Activated B cell treated with CpG ODN at 0.5 μM for 24 hours (primary cell): ENCODE measurements around the gene SMCO1. TPM values are rescaled to one million over a fixed set of nuclear protein-coding genes. Genes with fewer than 3 reads are reported as not detected.
A peak's percentile ranks its signal among the peaks of the same experiment; 100 is the strongest.
"Not testable (repeated sequence)": the region's sequence is repeated elsewhere in the genome, so short reads cannot be mapped to it uniquely, and the experiment has no call there.

ENCODE experiments used
- ATAC-seq: fragments of 200-7000 bp; cut with Tn5 transposase; one replicate; pipeline ENCODE4 v1.10.0; 2021; ENCODE audit warnings: low read depth, mild to moderate bottlenecking, moderate library complexity
- CTCF ChIA-PET: fragments of 350-600 bp; sonication (Branson Sonifier 250); formaldehyde crosslinking; loops from one replicate; lab custom pipeline; 2021; ENCODE audit warnings: antibody characterized with exemption; lab: Charles Lee
- POLR2A ChIA-PET: fragments of 350-600 bp; sonication (Branson Sonifier 250); formaldehyde crosslinking; loops from one replicate; lab custom pipeline; 2021; ENCODE audit warnings: antibody characterized with exemption; lab: Charles Lee
- DNase-seq: peaks from one replicate; pipeline ENCODE4 v3.0.0; 2022
- H3K27ac Mint-ChIP-seq: one replicate; pipeline ENCODE4 v1.8.0; 2020; ENCODE audit warnings: mixed read lengths
- H3K27me3 Mint-ChIP-seq: one replicate; pipeline ENCODE4 v1.8.0; 2021; ENCODE audit warnings: mixed read lengths
- H3K36me3 Mint-ChIP-seq: one replicate; pipeline ENCODE4 v1.8.0; 2021; ENCODE audit warnings: low read depth, mixed read lengths
- H3K4me1 Mint-ChIP-seq: one replicate; pipeline ENCODE4 v1.8.0; 2021; ENCODE audit warnings: mixed read lengths
- H3K4me3 Mint-ChIP-seq: one replicate; pipeline ENCODE4 v1.8.0; 2020; ENCODE audit warnings: mild to moderate bottlenecking, mixed read lengths
- H3K9me3 Mint-ChIP-seq: one replicate; pipeline ENCODE4 v1.8.0; 2020; ENCODE audit warnings: mixed read lengths
- CTCF ChIP-seq: fragments of 200-600 bp; IDR thresholded peaks from one replicate; pipeline ENCODE4 v1.8.0; 2022; ENCODE audit warnings: antibody characterized with exemption, mild to moderate bottlenecking
- intact Hi-C: fragments of 100-400 bp; cut with micrococcal nuclease; formaldehyde crosslinking; loops from one replicate; pipeline ENCODE4 v1.15.1; 2024
- total RNA-seq: library from RNA; stranded (reverse); gene quantifications from 2 replicates; pipeline ENCODE4 v1.2.3, GENCODE V29; 2022

SMCO1 gene
- total RNA-seq, 1 donor from 2014 or later: not detected

- H3K27ac Mint-ChIP-seq: peak overlapping the region; percentile 61
- no peak for TF ChIP-seq CTCF
- intact Hi-C loops: loop anchor here (5.0 kb wide), 2 partner anchors 128 to 363 kb away; partner anchors contain the start of gene SENP5
Observed at GRCh38 chr3:196504556-196504955, 10.6 kb downstream of the SMCO1 start.

GRCh38 chr3:196504077-196504398, 11.1 kb downstream of the SMCO1 start:
- H3K9me3 Mint-ChIP-seq: peaks cover 13% of the 10 kb centered on the region
- ATAC-seq, H3K27me3 Mint-ChIP-seq, DNase-seq: not testable (repeated sequence)
- H3K4me1 Mint-ChIP-seq: peaks cover 31% of the 10 kb centered on the region
- peak overlapping the region; percentile 90 for H3K27ac Mint-ChIP-seq
- peaks cover 20% of the 10 kb centered on the region for H3K36me3 Mint-ChIP-seq
- peak overlapping the region; percentile 98 for H3K4me3 Mint-ChIP-seq
- intact Hi-C loops: loop anchor here (5.0 kb wide), 2 partner anchors 128 to 363 kb away; partner anchors contain the start of gene SENP5
- ChIA-PET CTCF (interaction anchor here (1.0 to 2.9 kb wide), 2 partner anchors 19 to 25 kb away, joined by 4 to 11 read pairs; no protein-coding TSS in a partner anchor), POLR2A (interaction anchor here (0.5 to 2.5 kb wide), 7 partner anchors 25 to 216 kb away, joined by 3 to 14 read pairs (median 5); partner anchors contain the start of genes FBXO45, PCYT1A, UBXN7 and WDR53)

More at GRCh38 chr3:196504556-196504955, 10.6 kb downstream of the SMCO1 start:
- H3K4me1 Mint-ChIP-seq: peaks cover 26% of the 10 kb centered on the region
- no peaks in the 10 kb centered on the region for H3K27me3 Mint-ChIP-seq
- CTCF ChIA-PET: interaction anchor here (2.9 kb wide), 1 partner anchor 24 kb away, joined by 11 read pairs; no protein-coding TSS in a partner anchor
- no peak for ATAC-seq
- H3K4me3 Mint-ChIP-seq: peak overlapping the region; percentile 98
- POLR2A ChIA-PET: interaction anchor here (0.6 to 2.5 kb wide), 3 partner anchors 24 to 206 kb away, joined by 5 to 14 read pairs (median 13); partner anchors contain the start of genes FBXO45 and WDR53
- no peak for DNase-seq
- H3K36me3 Mint-ChIP-seq: peaks cover 16% of the 10 kb centered on the region
- H3K9me3 Mint-ChIP-seq: peaks cover 13% of the 10 kb centered on the region

GRCh38 chr3:196503196-196504076, 11.7 kb downstream of the SMCO1 start, which contains the start of gene RNF168:
TSS of gene RNF168 (minus strand) at chr3:196503768. CDS start at chr3:196503173, 595 bp downstream.
- DNase-seq (peak; percentile 86), ATAC-seq (peak; percentile 85)
- H3K27ac Mint-ChIP-seq: peak within 1 kb of the TSS; percentile 90
- H3K4me3 Mint-ChIP-seq: peak within 1 kb of the TSS; percentile 98
- peaks cover 35% of the 10 kb centered on the region for H3K4me1 Mint-ChIP-seq
- H3K27me3 Mint-ChIP-seq: no peaks in the 10 kb centered on the region
- TF ChIP-seq CTCF: no peak
- peaks cover 13% of the 10 kb centered on the region for H3K9me3 Mint-ChIP-seq
- ChIA-PET POLR2A (interaction anchor here (0.5 to 2.5 kb wide), 9 partner anchors 25 to 216 kb away, joined by 3 to 14 read pairs (median 5); partner anchors contain the start of genes DYNLT2B, FBXO45, PCYT1A and UBXN7), CTCF (interaction anchor here (1.0 to 2.9 kb wide), 2 partner anchors 19 to 25 kb away, joined by 4 to 11 read pairs; no protein-coding TSS in a partner anchor)
- intact Hi-C loops: loop anchor here (1.0 to 5.0 kb wide), 10 partner anchors 25 to 364 kb away; partner anchors contain the start of genes CEP19, DYNLT2B, FBXO45 and PIGX
- peaks cover 23% of the 10 kb centered on the region for H3K36me3 Mint-ChIP-seq

- Mint-ChIP-seq H3K27ac (peak overlapping the region; percentile 90), H3K9me3 (peaks cover 13% of the 10 kb centered on the region), H3K27me3 (no peaks in the 10 kb centered on the region), H3K36me3 (peaks cover 27% of the 10 kb centered on the region), H3K4me3 (peak overlapping the region; percentile 98), H3K4me1 (peaks cover 38% of the 10 kb centered on the region)
- CTCF ChIA-PET: interaction anchor here (2.9 kb wide), 1 partner anchor 26 kb away, joined by 11 read pairs; no protein-coding TSS in a partner anchor
- DNase-seq (peak; percentile 28), ATAC-seq (peak; percentile 13)
- POLR2A ChIA-PET: interaction anchor here (0.6 to 2.5 kb wide), 9 partner anchors 26 to 237 kb away, joined by 3 to 14 read pairs (median 4); partner anchors contain the start of genes DYNLT2B, FBXO45, PCYT1A and UBXN7
- intact Hi-C loops: loop anchor here (1.0 to 5.0 kb wide), 10 partner anchors 26 to 365 kb away; partner anchors contain the start of genes CEP19, DYNLT2B, FBXO45 and PIGX
- TF ChIP-seq CTCF: no peak
Observed at GRCh38 chr3:196502775-196503195, 12.4 kb downstream of the SMCO1 start.
